GM23338 (cell line): ENCODE measurements around the gene DLG2. TPM values are rescaled to one million over a fixed set of nuclear protein-coding genes. Genes with fewer than 3 reads are reported as not detected.

Experiments used
- ATAC-seq: fragments of 200-7000 bp; cut with Tn5 transposase; 3 replicates; pipeline ENCODE4 v1.9.1; 2020
- DNase-seq: peaks from one replicate; pipeline ENCODE4 v3.0.0-alpha.2; 2015; ENCODE audit warnings: low spot score
- H2AFZ ChIP-seq: fragments of 200-600 bp; sonication (generic); 2 replicates; pipeline ENCODE4 v1.8.0; 2016; ENCODE audit warnings: antibody characterized with exemption, mild to moderate bottlenecking, moderate library complexity
- H3F3A ChIP-seq: fragments of 200-600 bp; sonication (generic); replicated peaks from 2 replicates; pipeline ENCODE4 v1.8.0; 2017; ENCODE audit warnings: antibody characterized with exemption, mixed run types, low read depth
- H3K27ac ChIP-seq: fragments of 200-600 bp; sonication (generic); 2 replicates; pipeline ENCODE4 v1.6.1; 2016; ENCODE audit warnings: low read depth
- H3K27me3 ChIP-seq: fragments of 200-600 bp; sonication (generic); 2 replicates; pipeline ENCODE4 v1.8.0; 2016; ENCODE audit warnings: mild to moderate bottlenecking, mixed run types, moderate library complexity; ENCODE audit not compliant: insufficient read depth
- H3K36me3 ChIP-seq: fragments of 200-600 bp; sonication (generic); 2 replicates; pipeline ENCODE4 v1.8.0; 2016; ENCODE audit warnings: mild to moderate bottlenecking; ENCODE audit not compliant: insufficient read depth
- H3K4me1 ChIP-seq: fragments of 200-600 bp; sonication (generic); 2 replicates; pipeline ENCODE4 v1.8.0; 2016; ENCODE audit warnings: mild to moderate bottlenecking, moderate library complexity; ENCODE audit not compliant: insufficient read depth
- H3K4me2 ChIP-seq: fragments of 200-600 bp; sonication (generic); 2 replicates; pipeline ENCODE4 v1.7.1; 2017; ENCODE audit warnings: mixed run types
- H3K4me3 ChIP-seq: fragments of 200-600 bp; sonication (generic); 2 replicates; pipeline ENCODE4 v1.6.1; 2016; ENCODE audit warnings: mixed run types
- H3K79me2 ChIP-seq: fragments of 200-600 bp; sonication (generic); replicated peaks from 2 replicates; pipeline ENCODE4 v1.8.0; 2017; ENCODE audit warnings: mild to moderate bottlenecking; ENCODE audit not compliant: insufficient read depth
- H3K9me2 ChIP-seq: fragments of 200-600 bp; sonication (generic); 2 replicates; pipeline ENCODE4 v1.8.0; 2017; ENCODE audit not compliant: insufficient read depth
- H4K20me1 ChIP-seq: fragments of 200-600 bp; sonication (generic); replicated peaks from 2 replicates; pipeline ENCODE4 v1.8.0; 2017; ENCODE audit warnings: mild to moderate bottlenecking; ENCODE audit not compliant: insufficient read depth
- H3K27ac Mint-ChIP-seq: 2 replicates; pipeline ENCODE4 v1.8.0; 2020; ENCODE audit warnings: inconsistent platforms, mild to moderate bottlenecking, moderate library complexity, mixed read lengths
- H3K27me3 Mint-ChIP-seq: 3 replicates; pipeline ENCODE4 v1.8.0; 2022; ENCODE audit warnings: low read depth, mild to moderate bottlenecking, moderate library complexity, mixed read lengths, inconsistent platforms; ENCODE audit not compliant: insufficient read depth, poor library complexity
- H3K36me3 Mint-ChIP-seq: 3 replicates; pipeline ENCODE4 v1.8.0; 2021; ENCODE audit warnings: low read depth, mild to moderate bottlenecking, inconsistent platforms, moderate library complexity, mixed read lengths
- H3K4me1 Mint-ChIP-seq: 3 replicates; pipeline ENCODE4 v1.8.0; 2020; ENCODE audit warnings: mild to moderate bottlenecking, inconsistent platforms, mixed read lengths
- H3K4me3 Mint-ChIP-seq: 3 replicates; pipeline ENCODE4 v1.8.0; 2021; ENCODE audit warnings: moderate library complexity, mild to moderate bottlenecking, inconsistent platforms, mixed read lengths
- H3K9me3 Mint-ChIP-seq: 3 replicates; pipeline ENCODE4 v1.8.0; 2020; ENCODE audit warnings: moderate library complexity, mild to moderate bottlenecking, inconsistent platforms, mixed read lengths
- CREB1 ChIP-seq: fragments of 250-450 bp; sonication (Bioruptor Pico); IDR thresholded peaks from 2 replicates; pipeline ENCODE4 v1.5.0; 2020; ENCODE audit warnings: low read depth, mild to moderate bottlenecking, moderate library complexity
- EZH2 ChIP-seq: fragments of 200-600 bp; sonication (generic); IDR thresholded peaks from one replicate; pipeline ENCODE4 v1.8.0; 2017; ENCODE audit warnings: antibody characterized with exemption, mild to moderate bottlenecking, low read depth; ENCODE audit not compliant: unreplicated experiment
- EZH2phosphoT487 ChIP-seq: fragments of 200-600 bp; sonication (generic); IDR thresholded peaks from one replicate; pipeline ENCODE4 v1.8.1; 2018; ENCODE audit warnings: antibody characterized with exemption; ENCODE audit not compliant: unreplicated experiment
- JUNB ChIP-seq: IDR thresholded peaks from one replicate; pipeline ENCODE4 v1.6.1; 2016; ENCODE audit warnings: antibody characterized with exemption; ENCODE audit not compliant: unreplicated experiment
- NANOG ChIP-seq: IDR thresholded peaks from 2 replicates; pipeline ENCODE4 v1.6.1; 2016; ENCODE audit warnings: antibody characterized with exemption, borderline replicate concordance
- POLR2AphosphoS5 ChIP-seq: IDR thresholded peaks from 2 replicates; pipeline ENCODE4 v1.6.1; 2016; ENCODE audit warnings: antibody characterized with exemption, low read depth
- STAT1 ChIP-seq: IDR thresholded peaks from one replicate; pipeline ENCODE4 v1.6.1; 2016; ENCODE audit warnings: antibody characterized with exemption; ENCODE audit not compliant: unreplicated experiment
- ZNF114 ChIP-seq: fragments of 250-450 bp; sonication (Bioruptor Pico); IDR thresholded peaks from 2 replicates; pipeline ENCODE4 v1.5.0; 2020; ENCODE audit warnings: mild to moderate bottlenecking, moderate library complexity
- ZNF331 ChIP-seq: fragments of 250-450 bp; sonication (Bioruptor Pico); IDR thresholded peaks from 2 replicates; pipeline ENCODE4 v1.5.0; 2020; ENCODE audit warnings: low read depth, mild to moderate bottlenecking, moderate library complexity
- polyA plus RNA-seq: library from polyadenylated mRNA; unstranded; fragments of >200 nt; fragmentation: Nextera tagmentation; extraction: Ambion mirVana; gene quantifications from 2 replicates; pipeline ENCODE4 v1.2.1, GENCODE V29; 2016
- total RNA-seq: library from RNA; depleted of rRNA; stranded (reverse); fragments of >200 nt; shearing (Covaris generic); gene quantifications from 2 replicates; pipeline ENCODE4 v1.2.3, GENCODE V29; 2014
- TF ChIP-seq, protein P1 (sequence below): fragments of 250-450 bp; sonication (Bioruptor Pico); IDR thresholded peaks from 2 replicates; pipeline ENCODE4 v1.5.0; 2020; ENCODE audit warnings: mild to moderate bottlenecking, moderate library complexity
- TF ChIP-seq, protein P2 (sequence below), 2 experiments: fragments of 200-600 bp in 1 of 2; sonication (generic) in 1 of 2; conservative IDR thresholded peaks; 2 replicates each; pipeline versions ENCODE4 v1.5.1 to v1.6.1; 2016 to 2017; ENCODE audit warnings: antibody characterized with exemption in 2 of 2, low read depth in 2 of 2, mild to moderate bottlenecking in 2 of 2, moderate library complexity in 1 of 2
- TF ChIP-seq, protein P3 (sequence below): IDR thresholded peaks from one replicate; pipeline ENCODE4 v1.6.1; 2018; ENCODE audit warnings: antibody characterized with exemption; ENCODE audit not compliant: unreplicated experiment
- TF ChIP-seq, protein P4 (sequence below): IDR thresholded peaks from 2 replicates; pipeline ENCODE4 v1.6.1; 2016; ENCODE audit warnings: antibody characterized with exemption

DLG2 gene
- total and polyA plus RNA-seq, 2 experiments from 2014 or later = 19.8 to 21.5 TPM

DNA sequence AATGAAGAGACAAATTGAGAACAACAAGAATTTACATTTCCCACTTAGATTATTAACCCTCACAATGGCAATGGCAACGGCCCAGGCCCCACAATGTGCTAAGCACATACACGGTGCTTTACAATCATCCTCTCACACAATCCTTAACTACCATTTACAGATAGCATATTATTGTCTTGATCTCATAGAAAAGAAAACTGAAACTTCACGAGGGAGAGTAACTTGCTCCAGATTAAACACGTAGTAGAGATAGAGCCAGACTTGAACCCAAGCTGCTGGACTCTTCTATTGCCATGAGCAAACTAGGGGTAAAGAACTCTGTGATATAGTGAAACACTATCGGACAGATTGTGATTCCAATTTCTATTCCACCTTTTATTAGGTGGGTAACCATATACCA, 665.1 kb downstream of the DLG2 start:
- no peak overlapping the region for H3K4me3 ChIP-seq
- H3K79me2 ChIP-seq = no peaks in the 10 kb centered on the region
- Mint-ChIP-seq H3K27me3 (no peaks in the 10 kb centered on the region), H3K4me3 (no peak overlapping the region), H3K27ac (peak overlapping the region; percentile 32; the same call in 1 of the 2 replicates), H3K9me3 (no peaks in the 10 kb centered on the region), H3K4me1 (peaks cover 12% of the 10 kb centered on the region; the same call in 2 of the 3 replicates), H3K36me3 (no peaks in the 10 kb centered on the region)
- no peaks in the 10 kb centered on the region for H3K36me3 ChIP-seq
- DNase-seq (no peak), ATAC-seq (no peak)
- no peaks in the 10 kb centered on the region for H3K9me2 ChIP-seq
- no peak overlapping the region for H3K27ac ChIP-seq
- H3F3A ChIP-seq = no peaks in the 10 kb centered on the region
- no peak overlapping the region for H2AFZ ChIP-seq
- H3K4me1 ChIP-seq = no peaks in the 10 kb centered on the region
- no peaks in the 10 kb centered on the region for H4K20me1 ChIP-seq
- TF ChIP-seq EZH2phosphoT487 = no peak
- no peak for TF ChIP-seq CREB1 (CRISPR knock-in tag)
- TF ChIP-seq POLR2AphosphoS5 = no peak
- TF ChIP-seq ZNF114 = no peak
- TF ChIP-seq NANOG = no peak
- TF ChIP-seq JUNB = no peak
- no peak for TF ChIP-seq STAT1
- TF ChIP-seq, protein P1, sequence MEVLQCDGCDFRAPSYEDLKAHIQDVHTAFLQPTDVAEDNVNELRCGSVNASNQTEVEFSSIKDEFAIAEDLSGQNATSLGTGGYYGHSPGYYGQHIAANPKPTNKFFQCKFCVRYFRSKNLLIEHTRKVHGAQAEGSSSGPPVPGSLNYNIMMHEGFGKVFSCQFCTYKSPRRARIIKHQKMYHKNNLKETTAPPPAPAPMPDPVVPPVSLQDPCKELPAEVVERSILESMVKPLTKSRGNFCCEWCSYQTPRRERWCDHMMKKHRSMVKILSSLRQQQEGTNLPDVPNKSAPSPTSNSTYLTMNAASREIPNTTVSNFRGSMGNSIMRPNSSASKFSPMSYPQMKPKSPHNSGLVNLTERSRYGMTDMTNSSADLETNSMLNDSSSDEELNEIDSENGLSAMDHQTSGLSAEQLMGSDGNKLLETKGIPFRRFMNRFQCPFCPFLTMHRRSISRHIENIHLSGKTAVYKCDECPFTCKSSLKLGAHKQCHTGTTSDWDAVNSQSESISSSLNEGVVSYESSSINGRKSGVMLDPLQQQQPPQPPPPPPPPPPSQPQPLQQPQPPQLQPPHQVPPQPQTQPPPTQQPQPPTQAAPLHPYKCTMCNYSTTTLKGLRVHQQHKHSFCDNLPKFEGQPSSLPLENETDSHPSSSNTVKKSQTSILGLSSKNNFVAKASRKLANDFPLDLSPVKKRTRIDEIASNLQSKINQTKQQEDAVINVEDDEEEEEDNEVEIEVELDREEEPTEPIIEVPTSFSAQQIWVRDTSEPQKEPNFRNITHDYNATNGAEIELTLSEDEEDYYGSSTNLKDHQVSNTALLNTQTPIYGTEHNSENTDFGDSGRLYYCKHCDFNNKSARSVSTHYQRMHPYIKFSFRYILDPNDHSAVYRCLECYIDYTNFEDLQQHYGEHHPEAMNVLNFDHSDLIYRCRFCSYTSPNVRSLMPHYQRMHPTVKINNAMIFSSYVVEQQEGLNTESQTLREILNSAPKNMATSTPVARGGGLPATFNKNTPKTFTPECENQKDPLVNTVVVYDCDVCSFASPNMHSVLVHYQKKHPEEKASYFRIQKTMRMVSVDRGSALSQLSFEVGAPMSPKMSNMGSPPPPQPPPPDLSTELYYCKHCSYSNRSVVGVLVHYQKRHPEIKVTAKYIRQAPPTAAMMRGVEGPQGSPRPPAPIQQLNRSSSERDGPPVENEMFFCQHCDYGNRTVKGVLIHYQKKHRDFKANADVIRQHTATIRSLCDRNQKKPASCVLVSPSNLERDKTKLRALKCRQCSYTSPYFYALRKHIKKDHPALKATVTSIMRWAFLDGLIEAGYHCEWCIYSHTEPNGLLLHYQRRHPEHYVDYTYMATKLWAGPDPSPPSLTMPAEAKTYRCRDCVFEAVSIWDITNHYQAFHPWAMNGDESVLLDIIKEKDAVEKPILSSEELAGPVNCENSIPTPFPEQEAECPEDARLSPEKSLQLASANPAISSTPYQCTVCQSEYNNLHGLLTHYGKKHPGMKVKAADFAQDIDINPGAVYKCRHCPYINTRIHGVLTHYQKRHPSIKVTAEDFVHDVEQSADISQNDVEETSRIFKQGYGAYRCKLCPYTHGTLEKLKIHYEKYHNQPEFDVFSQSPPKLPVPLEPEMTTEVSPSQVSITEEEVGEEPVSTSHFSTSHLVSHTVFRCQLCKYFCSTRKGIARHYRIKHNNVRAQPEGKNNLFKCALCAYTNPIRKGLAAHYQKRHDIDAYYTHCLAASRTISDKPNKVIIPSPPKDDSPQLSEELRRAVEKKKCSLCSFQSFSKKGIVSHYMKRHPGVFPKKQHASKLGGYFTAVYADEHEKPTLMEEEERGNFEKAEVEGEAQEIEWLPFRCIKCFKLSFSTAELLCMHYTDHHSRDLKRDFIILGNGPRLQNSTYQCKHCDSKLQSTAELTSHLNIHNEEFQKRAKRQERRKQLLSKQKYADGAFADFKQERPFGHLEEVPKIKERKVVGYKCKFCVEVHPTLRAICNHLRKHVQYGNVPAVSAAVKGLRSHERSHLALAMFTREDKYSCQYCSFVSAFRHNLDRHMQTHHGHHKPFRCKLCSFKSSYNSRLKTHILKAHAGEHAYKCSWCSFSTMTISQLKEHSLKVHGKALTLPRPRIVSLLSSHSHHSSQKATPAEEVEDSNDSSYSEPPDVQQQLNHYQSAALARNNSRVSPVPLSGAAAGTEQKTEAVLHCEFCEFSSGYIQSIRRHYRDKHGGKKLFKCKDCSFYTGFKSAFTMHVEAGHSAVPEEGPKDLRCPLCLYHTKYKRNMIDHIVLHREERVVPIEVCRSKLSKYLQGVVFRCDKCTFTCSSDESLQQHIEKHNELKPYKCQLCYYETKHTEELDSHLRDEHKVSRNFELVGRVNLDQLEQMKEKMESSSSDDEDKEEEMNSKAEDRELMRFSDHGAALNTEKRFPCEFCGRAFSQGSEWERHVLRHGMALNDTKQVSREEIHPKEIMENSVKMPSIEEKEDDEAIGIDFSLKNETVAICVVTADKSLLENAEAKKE (CRISPR knock-in tag) = no peak
- TF ChIP-seq, protein P2, sequence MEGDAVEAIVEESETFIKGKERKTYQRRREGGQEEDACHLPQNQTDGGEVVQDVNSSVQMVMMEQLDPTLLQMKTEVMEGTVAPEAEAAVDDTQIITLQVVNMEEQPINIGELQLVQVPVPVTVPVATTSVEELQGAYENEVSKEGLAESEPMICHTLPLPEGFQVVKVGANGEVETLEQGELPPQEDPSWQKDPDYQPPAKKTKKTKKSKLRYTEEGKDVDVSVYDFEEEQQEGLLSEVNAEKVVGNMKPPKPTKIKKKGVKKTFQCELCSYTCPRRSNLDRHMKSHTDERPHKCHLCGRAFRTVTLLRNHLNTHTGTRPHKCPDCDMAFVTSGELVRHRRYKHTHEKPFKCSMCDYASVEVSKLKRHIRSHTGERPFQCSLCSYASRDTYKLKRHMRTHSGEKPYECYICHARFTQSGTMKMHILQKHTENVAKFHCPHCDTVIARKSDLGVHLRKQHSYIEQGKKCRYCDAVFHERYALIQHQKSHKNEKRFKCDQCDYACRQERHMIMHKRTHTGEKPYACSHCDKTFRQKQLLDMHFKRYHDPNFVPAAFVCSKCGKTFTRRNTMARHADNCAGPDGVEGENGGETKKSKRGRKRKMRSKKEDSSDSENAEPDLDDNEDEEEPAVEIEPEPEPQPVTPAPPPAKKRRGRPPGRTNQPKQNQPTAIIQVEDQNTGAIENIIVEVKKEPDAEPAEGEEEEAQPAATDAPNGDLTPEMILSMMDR (conservative IDR thresholded peaks at IDR 0.05; ENCODE audit: low read depth in 2 of 2) = no peak
- no peak for TF ChIP-seq ZNF331 (CRISPR knock-in tag)
- TF ChIP-seq, protein P3, sequence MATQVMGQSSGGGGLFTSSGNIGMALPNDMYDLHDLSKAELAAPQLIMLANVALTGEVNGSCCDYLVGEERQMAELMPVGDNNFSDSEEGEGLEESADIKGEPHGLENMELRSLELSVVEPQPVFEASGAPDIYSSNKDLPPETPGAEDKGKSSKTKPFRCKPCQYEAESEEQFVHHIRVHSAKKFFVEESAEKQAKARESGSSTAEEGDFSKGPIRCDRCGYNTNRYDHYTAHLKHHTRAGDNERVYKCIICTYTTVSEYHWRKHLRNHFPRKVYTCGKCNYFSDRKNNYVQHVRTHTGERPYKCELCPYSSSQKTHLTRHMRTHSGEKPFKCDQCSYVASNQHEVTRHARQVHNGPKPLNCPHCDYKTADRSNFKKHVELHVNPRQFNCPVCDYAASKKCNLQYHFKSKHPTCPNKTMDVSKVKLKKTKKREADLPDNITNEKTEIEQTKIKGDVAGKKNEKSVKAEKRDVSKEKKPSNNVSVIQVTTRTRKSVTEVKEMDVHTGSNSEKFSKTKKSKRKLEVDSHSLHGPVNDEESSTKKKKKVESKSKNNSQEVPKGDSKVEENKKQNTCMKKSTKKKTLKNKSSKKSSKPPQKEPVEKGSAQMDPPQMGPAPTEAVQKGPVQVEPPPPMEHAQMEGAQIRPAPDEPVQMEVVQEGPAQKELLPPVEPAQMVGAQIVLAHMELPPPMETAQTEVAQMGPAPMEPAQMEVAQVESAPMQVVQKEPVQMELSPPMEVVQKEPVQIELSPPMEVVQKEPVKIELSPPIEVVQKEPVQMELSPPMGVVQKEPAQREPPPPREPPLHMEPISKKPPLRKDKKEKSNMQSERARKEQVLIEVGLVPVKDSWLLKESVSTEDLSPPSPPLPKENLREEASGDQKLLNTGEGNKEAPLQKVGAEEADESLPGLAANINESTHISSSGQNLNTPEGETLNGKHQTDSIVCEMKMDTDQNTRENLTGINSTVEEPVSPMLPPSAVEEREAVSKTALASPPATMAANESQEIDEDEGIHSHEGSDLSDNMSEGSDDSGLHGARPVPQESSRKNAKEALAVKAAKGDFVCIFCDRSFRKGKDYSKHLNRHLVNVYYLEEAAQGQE = no peak
- TF ChIP-seq EZH2 = no peak
- TF ChIP-seq, protein P4, sequence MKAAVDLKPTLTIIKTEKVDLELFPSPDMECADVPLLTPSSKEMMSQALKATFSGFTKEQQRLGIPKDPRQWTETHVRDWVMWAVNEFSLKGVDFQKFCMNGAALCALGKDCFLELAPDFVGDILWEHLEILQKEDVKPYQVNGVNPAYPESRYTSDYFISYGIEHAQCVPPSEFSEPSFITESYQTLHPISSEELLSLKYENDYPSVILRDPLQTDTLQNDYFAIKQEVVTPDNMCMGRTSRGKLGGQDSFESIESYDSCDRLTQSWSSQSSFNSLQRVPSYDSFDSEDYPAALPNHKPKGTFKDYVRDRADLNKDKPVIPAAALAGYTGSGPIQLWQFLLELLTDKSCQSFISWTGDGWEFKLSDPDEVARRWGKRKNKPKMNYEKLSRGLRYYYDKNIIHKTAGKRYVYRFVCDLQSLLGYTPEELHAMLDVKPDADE = no peak
- no peaks in the 10 kb centered on the region for H3K27me3 ChIP-seq
- H3K4me2 ChIP-seq = no peak overlapping the region
